Measurements from ENCODE around the gene UGGT1. TPM values are rescaled to one million over a fixed set of nuclear protein-coding genes. Genes with fewer than 3 reads are reported as not detected.

Gene UGGT1
- total and polyA plus RNA-seq, 12 donors = 6.5 to 44.0 (median 28.4) TPM

DNA sequence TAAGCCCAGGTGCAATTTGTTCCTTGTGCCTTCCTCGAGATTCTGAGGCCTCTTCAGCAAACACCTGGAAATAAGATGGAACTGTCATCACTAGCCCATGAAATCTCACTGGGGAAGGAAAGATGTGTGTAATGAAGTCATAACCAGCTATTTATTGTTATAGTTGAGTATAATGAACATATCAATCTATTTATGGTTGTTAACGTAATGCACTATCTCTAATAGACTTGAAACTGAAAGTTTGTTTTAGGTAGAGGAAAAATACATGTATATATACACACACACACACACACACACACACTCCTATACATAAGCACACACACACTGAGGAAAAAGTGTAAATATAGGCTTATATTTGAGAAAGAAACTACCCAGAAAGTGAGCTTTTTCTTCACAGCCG lies 62.8 kb downstream of the UGGT1 start:
- H3K36me3 ChIP-seq = peaks cover 0 to 100% (median 3%) of the 10 kb centered on the region in 9 donors
- intact Hi-C loops (cut with DNase I) = no loop called here
- ATAC-seq (peak in 6 of 8 donors; percentile 21 to 73 (median 46)), DNase-seq (no peak)
- no peaks in the 10 kb centered on the region for H3K9me3 ChIP-seq
- TF ChIP-seq, protein P1, sequence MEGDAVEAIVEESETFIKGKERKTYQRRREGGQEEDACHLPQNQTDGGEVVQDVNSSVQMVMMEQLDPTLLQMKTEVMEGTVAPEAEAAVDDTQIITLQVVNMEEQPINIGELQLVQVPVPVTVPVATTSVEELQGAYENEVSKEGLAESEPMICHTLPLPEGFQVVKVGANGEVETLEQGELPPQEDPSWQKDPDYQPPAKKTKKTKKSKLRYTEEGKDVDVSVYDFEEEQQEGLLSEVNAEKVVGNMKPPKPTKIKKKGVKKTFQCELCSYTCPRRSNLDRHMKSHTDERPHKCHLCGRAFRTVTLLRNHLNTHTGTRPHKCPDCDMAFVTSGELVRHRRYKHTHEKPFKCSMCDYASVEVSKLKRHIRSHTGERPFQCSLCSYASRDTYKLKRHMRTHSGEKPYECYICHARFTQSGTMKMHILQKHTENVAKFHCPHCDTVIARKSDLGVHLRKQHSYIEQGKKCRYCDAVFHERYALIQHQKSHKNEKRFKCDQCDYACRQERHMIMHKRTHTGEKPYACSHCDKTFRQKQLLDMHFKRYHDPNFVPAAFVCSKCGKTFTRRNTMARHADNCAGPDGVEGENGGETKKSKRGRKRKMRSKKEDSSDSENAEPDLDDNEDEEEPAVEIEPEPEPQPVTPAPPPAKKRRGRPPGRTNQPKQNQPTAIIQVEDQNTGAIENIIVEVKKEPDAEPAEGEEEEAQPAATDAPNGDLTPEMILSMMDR (IDR thresholded peaks at IDR 0.05) = no peak
- peak overlapping the region in 8 of 10 donors; percentile 13 to 77 (median 56) for H3K27ac ChIP-seq
- WGBS, 2 donors = 61 to 67% methylated on average over 3 of the region's 3 CpGs
- no peaks in the 10 kb centered on the region for H3K27me3 ChIP-seq
- H3K4me3 ChIP-seq = no peak overlapping the region
- peaks cover 0 to 17% (median 0%) of the 10 kb centered on the region in 9 donors for H3K4me1 ChIP-seq

DNA sequence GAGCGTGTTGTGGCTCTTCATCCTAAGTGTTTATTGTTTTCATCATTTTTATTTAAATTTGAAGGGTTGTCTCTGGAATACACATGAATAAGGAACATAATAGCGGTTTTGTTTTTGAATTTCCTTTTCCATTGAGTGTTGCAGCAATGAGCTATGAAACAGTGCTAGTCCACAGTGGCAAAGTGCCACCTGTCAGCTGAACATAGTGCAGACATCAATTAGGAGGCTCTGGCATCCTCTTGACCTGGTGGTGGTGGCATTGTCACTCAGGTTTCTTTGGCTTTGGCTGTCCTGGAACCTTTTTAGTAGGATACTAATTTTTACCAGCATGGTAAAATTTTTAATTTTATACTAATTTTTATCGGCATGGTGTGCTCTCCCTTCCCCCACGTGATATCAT lies 63.2 kb downstream of the UGGT1 start:
- peaks cover 0 to 17% (median 0%) of the 10 kb centered on the region in 9 donors for H3K4me1 ChIP-seq
- intact Hi-C loops (cut with DNase I) = no loop called here
- DNase-seq (peak; percentile 24 to 72), ATAC-seq (peak; percentile 69 to 96 (median 92))
- peaks cover 0 to 100% (median 3%) of the 10 kb centered on the region in 9 donors for H3K36me3 ChIP-seq
- TF ChIP-seq, protein P1 (IDR thresholded peaks at IDR 0.05) = no peak
- no peaks in the 10 kb centered on the region for H3K9me3 ChIP-seq
- H3K27me3 ChIP-seq = no peaks in the 10 kb centered on the region
- H3K27ac ChIP-seq = peak overlapping the region in 9 of 10 donors; percentile 3 to 77 (median 52)
- WGBS, 2 donors = 63 to 76% methylated on average over 4 of the region's 4 CpGs
- H3K4me3 ChIP-seq = no peak overlapping the region

DNA sequence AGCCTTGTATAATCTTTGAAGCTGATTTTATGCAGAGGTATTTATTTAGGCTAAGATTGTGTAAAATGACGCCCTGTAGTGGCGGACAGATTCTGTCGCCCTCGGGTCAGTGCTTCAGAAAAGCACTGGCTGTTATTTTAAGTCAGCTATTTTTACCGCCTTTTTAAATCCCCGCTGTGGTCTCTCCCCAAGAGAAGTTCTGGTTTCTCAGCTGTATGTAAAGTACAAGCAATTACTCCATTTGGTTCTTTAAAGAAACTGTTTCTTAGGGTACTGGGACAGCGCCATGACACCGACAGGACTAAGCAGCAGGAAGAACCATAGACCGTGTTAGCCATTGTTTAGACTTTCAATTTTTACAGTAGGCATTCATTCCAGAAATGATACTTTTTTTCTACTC lies 65.0 kb downstream of the UGGT1 start:
- Histone ChIP-seq H3K4me1 (peaks cover 0 to 14% (median 0%) of the 10 kb centered on the region in 9 donors), H3K27me3 (no peaks in the 10 kb centered on the region), H3K36me3 (peaks cover 0 to 100% (median 15%) of the 10 kb centered on the region in 9 donors), H3K9me3 (no peaks in the 10 kb centered on the region), H3K4me3 (peak overlapping the region in 1 of 10 donors; percentile 18), H3K27ac (peak overlapping the region in 4 of 10 donors; percentile 20 to 45 (median 26))
- DNase-seq (no peak), ATAC-seq (peak in 4 of 8 donors; percentile 25 to 49 (median 38))
- 52 to 64% methylated on average over 9 of the region's 9 CpGs for WGBS, 2 donors
- TF ChIP-seq, protein P1 (IDR thresholded peaks at IDR 0.05) = no peak
- intact Hi-C loops (cut with DNase I) = no loop called here

DNA sequence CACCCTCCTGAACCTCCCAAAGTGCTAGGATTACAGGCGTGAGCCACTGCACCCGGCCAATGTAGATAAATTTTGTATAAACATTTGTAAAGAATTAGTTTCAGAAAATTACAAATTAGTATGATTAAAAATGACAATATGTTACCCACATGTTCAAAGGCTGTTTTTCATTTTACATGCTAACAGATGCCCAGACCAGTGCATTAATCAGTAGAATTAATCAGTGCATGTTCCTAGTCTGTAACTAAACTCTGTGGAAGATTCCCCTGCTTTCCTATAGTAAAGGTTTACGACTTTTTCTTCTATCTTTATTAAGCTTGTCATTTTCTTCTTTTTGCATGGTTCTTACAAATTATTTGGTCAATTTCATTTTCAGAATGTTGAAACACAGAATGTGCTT lies 65.8 kb downstream of the UGGT1 start:
- no peaks in the 10 kb centered on the region for H3K9me3 ChIP-seq
- H3K4me3 ChIP-seq = no peak overlapping the region
- no peak overlapping the region for H3K27ac ChIP-seq
- 93 to 95% methylated on average over 3 of the region's 3 CpGs for WGBS, 2 donors
- intact Hi-C loops (cut with DNase I) = no loop called here
- peaks cover 0 to 14% (median under 1%) of the 10 kb centered on the region in 9 donors for H3K4me1 ChIP-seq
- ATAC-seq (no peak), DNase-seq (no peak)
- no peaks in the 10 kb centered on the region for H3K27me3 ChIP-seq
- peaks cover 0 to 100% (median 18%) of the 10 kb centered on the region in 9 donors for H3K36me3 ChIP-seq
- TF ChIP-seq, protein P1 (IDR thresholded peaks at IDR 0.05) = no peak

Measured in heart right ventricle (tissue), 16 donors.